Stimulated activated memory B cell treated with anti-CD40 and anti-IgM and Interleukin-4, amounts not matched to agents 10 μg/mL and 1 μg/mL and 100 μg/mL, for 72 hours (primary cell): ENCODE measurements around the gene TRIM7.
"Not testable (repeated sequence)": the region's sequence is repeated elsewhere in the genome, so short reads cannot be mapped to it uniquely, and the experiment has no call there.

Experiments used
- ATAC-seq: fragments of 150-1000 bp; cut with Tn5 transposase; 2 replicates; pipeline ENCODE4 v1.10.0; 2021
- H3K27ac Mint-ChIP-seq: one replicate; pipeline ENCODE4 v1.8.0; 2022; ENCODE audit warnings: mild to moderate bottlenecking, mixed read lengths
- H3K27me3 Mint-ChIP-seq: one replicate; pipeline ENCODE4 v1.8.0; 2022; ENCODE audit warnings: mixed read lengths
- H3K36me3 Mint-ChIP-seq: one replicate; pipeline ENCODE4 v1.8.0; 2022; ENCODE audit warnings: mixed read lengths
- H3K4me1 Mint-ChIP-seq: one replicate; pipeline ENCODE4 v1.8.0; 2022; ENCODE audit warnings: mixed read lengths
- H3K4me3 Mint-ChIP-seq: one replicate; pipeline ENCODE4 v1.8.0; 2022; ENCODE audit warnings: mild to moderate bottlenecking, moderate library complexity, mixed read lengths
- H3K9me3 Mint-ChIP-seq: one replicate; pipeline ENCODE4 v1.8.0; 2022; ENCODE audit warnings: mixed read lengths

Gene TRIM7

GRCh38 chr5:181221792-181222629, 17.0 kb upstream of the TRIM7 start:
- Mint-ChIP-seq H3K27me3 (no peaks in the 10 kb centered on the region), H3K27ac (peak overlapping the region; percentile 86), H3K9me3 (peaks cover 3% of the 10 kb centered on the region), H3K4me3 (peak overlapping the region; percentile 88), H3K4me1 (peaks cover 57% of the 10 kb centered on the region), H3K36me3 (no peaks in the 10 kb centered on the region)
- ATAC-seq, result peak; percentile 56

- H3K27me3 Mint-ChIP-seq, result no peaks in the 10 kb centered on the region
- H3K27ac Mint-ChIP-seq, result peak overlapping the region; percentile 86
- H3K4me1 Mint-ChIP-seq, result peaks cover 62% of the 10 kb centered on the region
- peak overlapping the region; percentile 88 for H3K4me3 Mint-ChIP-seq
- H3K9me3 Mint-ChIP-seq, result peaks cover 3% of the 10 kb centered on the region
- no peaks in the 10 kb centered on the region for H3K36me3 Mint-ChIP-seq
- ATAC-seq, result no peak
Observed at GRCh38 chr5:181221105-181221791, 16.3 kb upstream of the TRIM7 start.

GRCh38 chr5:181220178-181220515, 15.2 kb upstream of the TRIM7 start:
- Mint-ChIP-seq H3K4me3 (no peak overlapping the region), H3K4me1 (peaks cover 57% of the 10 kb centered on the region), H3K27ac (peak overlapping the region; percentile 29), H3K27me3 (no peaks in the 10 kb centered on the region), H3K36me3 (no peaks in the 10 kb centered on the region), H3K9me3 (peaks cover 3% of the 10 kb centered on the region)
- no peak for ATAC-seq

GRCh38 chr5:181219262-181220177, 14.5 kb upstream of the TRIM7 start:
- Mint-ChIP-seq H3K27ac (peak overlapping the region; percentile 29), H3K4me1 (peaks cover 51% of the 10 kb centered on the region), H3K9me3 (peaks cover 3% of the 10 kb centered on the region), H3K4me3 (peak overlapping the region; percentile 44), H3K27me3 (no peaks in the 10 kb centered on the region), H3K36me3 (no peaks in the 10 kb centered on the region)
- ATAC-seq, result no peak

DNA sequence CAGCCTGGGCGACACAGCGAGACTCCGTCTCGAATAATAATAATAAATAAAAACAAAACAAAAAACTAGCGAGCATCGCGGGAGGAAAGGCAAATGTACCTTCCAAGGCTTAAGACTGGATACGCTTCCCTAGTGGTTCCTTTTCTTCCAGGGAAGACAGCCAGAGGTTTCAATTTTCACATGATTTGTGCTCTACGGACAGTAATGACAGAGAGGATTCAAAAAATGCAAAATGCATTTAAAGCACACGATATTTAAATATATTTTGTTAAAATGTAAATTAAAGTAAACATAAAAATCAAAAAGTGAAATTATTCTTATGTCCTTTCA, 13.8 kb upstream of the TRIM7 start:
- Mint-ChIP-seq H3K4me1 (peaks cover 43% of the 10 kb centered on the region), H3K36me3 (no peaks in the 10 kb centered on the region), H3K4me3 (peak overlapping the region; percentile 83), H3K9me3 (peaks cover 3% of the 10 kb centered on the region), H3K27me3 (no peaks in the 10 kb centered on the region), H3K27ac (peak overlapping the region; percentile 62)
- no peak for ATAC-seq

- Mint-ChIP-seq H3K27me3 (no peaks in the 10 kb centered on the region), H3K4me3 (peak overlapping the region; percentile 83), H3K9me3 (peaks cover 3% of the 10 kb centered on the region), H3K4me1 (peaks cover 40% of the 10 kb centered on the region), H3K27ac (peak overlapping the region; percentile 62), H3K36me3 (no peaks in the 10 kb centered on the region)
- peak; percentile 62 for ATAC-seq
Observed at GRCh38 chr5:181217803-181218062, 12.7 kb upstream of the TRIM7 start.

DNA sequence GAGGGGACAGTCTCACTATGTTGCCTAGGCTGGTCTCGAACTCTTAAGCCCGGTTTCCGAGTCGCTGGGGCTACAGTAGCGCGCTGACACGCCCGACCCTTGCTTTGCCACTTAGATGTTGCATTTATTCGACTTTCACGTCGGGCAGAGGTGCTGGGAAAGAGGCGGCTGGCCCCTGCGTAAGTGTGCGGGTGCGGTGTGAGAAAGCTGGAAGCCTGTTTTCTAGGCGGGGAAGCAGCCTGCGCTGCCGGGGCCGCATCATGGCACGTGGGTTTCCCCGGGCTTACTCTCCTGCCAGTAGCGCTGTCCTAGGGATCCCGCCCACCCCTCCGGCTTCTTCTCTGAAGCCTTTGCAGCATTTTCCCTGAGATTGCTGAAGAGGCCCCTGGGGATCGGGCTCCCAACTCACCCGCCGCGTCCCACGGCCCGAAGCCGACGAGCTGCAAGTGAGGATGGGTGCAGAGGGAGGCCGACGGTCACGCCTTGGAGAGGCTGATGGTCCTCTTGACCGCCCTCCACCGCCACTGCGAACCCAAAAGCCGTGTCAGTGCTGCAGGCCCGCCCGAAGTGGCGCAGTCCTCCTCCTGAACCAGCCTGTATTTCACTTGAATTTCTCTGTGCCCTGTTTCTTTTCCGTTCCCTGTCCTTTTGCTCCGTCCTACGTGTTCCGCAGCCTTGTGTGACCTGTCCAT, 12.3 kb upstream of the TRIM7 start:
- Mint-ChIP-seq H3K9me3 (peaks cover 3% of the 10 kb centered on the region), H3K36me3 (no peaks in the 10 kb centered on the region)

DNA sequence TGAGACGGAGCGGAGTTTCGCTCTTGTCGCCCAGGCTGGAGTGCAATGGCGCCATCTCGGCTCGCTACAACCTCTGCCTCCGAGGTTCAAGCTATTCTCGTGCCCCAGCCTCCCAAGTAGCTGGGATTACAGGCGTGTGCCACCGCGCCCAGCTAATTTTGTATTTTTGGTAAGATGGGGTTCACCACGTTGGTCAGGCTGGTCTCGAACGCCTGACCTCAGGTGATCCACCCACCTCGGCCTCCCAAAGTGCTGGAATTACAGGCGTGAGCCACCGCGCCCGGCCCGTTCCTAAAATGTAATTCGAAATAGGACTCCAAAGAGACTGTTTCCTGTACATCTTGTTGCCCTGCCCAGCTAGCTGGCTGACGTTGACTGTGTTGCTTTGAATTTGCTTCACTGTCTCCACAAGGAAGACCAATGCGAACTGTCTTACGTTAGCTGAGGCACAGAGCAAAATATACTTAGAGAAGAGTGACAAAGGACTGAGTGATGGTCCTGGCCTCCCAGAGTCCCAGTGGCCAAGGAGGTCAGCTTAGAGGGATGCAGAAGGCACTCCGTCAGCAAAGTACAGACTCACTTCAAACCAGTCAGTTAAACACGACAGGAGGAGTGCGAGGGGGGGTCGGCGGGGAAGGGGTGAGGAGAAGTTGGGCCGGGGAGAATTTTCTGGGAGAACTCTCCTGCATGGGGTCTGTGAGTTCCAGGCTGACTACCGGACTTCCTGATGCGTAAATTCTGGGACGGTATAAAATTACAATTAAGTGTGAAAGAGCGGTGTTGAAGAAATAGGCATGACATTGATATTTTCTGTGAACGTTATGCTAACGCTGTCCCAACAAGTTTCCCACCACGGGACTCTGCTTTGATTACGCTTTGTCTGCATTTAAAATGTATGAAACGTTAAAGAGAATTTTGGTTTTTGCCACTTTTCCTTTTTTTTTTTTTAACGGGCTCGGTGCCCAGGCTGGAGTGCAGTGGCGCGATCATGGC, 11.3 kb upstream of the TRIM7 start:
- no peaks in the 10 kb centered on the region for H3K27me3 Mint-ChIP-seq
- H3K27ac Mint-ChIP-seq, result peak overlapping the region; percentile 62
- no peaks in the 10 kb centered on the region for H3K36me3 Mint-ChIP-seq
- H3K4me3 Mint-ChIP-seq, result peak overlapping the region; percentile 71
- ATAC-seq, result no peak
- peaks cover 3% of the 10 kb centered on the region for H3K9me3 Mint-ChIP-seq
- peaks cover 25% of the 10 kb centered on the region for H3K4me1 Mint-ChIP-seq

More for the DNA sequence above, 12.3 kb upstream of the TRIM7 start:
- peaks cover 35% of the 10 kb centered on the region for H3K4me1 Mint-ChIP-seq
- H3K27me3 Mint-ChIP-seq, result no peaks in the 10 kb centered on the region
- peak overlapping the region; percentile 83 for H3K4me3 Mint-ChIP-seq
- peak; percentile 58 for ATAC-seq
- H3K27ac Mint-ChIP-seq, result peak overlapping the region; percentile 62

DNA sequence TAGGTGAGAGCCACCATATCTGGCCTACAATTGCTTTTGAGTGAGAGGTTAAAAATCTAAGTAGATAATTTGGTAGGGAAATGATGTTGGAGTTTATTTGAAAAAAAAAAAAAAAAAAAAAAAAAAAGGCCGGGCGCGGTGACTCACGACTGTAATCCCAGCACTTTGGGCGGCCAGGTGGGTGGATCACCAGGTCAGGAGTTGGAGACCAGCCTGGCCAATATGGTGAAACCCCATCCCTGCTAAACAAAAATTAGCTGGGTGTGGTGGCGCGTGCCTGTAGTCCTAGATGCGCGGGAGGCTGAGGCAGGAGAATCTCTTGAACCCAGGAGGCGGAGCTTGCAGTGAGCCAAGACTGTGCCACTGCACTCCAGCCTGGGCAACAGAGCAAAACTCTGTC, 9.3 kb upstream of the TRIM7 start:
- H3K27me3 Mint-ChIP-seq, H3K9me3 Mint-ChIP-seq, H3K27ac Mint-ChIP-seq, H3K4me3 Mint-ChIP-seq, ATAC-seq, H3K36me3 Mint-ChIP-seq: not testable (repeated sequence)
- H3K4me1 Mint-ChIP-seq, result peaks cover 15% of the 10 kb centered on the region

DNA sequence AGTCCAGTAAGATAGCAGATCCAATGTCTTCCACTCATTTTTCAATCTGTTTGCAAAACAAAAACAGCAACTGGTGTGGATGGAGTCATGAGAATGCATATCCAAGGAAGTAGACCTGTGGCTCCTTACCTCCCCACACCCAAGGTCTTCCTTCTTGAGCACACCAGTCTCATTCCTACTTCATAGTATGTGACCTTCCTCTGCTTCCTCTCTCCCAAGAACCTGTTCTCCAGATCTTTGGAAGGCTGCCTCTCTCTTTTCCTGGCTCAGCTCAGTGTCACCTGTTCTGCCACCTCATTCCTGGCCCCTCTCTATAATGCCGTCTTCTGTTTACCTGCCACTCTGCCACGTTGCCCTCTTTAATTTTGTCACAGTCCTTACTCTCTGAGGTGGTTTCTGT, 7.9 kb upstream of the TRIM7 start:
- Mint-ChIP-seq H3K4me3 (no peak overlapping the region), H3K9me3 (no peaks in the 10 kb centered on the region), H3K36me3 (no peaks in the 10 kb centered on the region), H3K27ac (peak overlapping the region; percentile 4), H3K27me3 (no peaks in the 10 kb centered on the region), H3K4me1 (peaks cover 20% of the 10 kb centered on the region)
- ATAC-seq, result no peak

DNA sequence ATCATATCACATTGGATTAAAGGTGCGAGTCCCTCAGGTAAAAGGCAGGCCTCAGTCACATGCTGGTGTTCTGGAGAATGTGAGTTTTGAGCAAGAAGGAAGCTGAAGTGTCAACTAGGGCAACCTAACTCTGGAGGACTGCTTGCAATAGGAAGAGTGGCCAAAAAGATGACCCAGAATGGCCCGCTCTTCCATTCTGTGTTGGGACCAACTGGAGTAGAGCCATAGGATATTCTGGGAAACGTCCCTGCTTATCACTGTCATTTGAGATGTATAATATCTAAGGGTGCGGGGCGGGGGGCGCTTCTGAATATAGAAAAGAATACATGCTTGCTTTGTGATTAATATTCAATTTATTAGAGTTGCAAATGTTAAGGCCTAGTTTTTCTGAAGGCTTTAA, 7.1 kb upstream of the TRIM7 start:
- Mint-ChIP-seq H3K4me3 (no peak overlapping the region), H3K36me3 (no peaks in the 10 kb centered on the region), H3K27me3 (no peaks in the 10 kb centered on the region), H3K4me1 (peaks cover 22% of the 10 kb centered on the region), H3K9me3 (no peaks in the 10 kb centered on the region), H3K27ac (no peak overlapping the region)
- ATAC-seq, result no peak

DNA sequence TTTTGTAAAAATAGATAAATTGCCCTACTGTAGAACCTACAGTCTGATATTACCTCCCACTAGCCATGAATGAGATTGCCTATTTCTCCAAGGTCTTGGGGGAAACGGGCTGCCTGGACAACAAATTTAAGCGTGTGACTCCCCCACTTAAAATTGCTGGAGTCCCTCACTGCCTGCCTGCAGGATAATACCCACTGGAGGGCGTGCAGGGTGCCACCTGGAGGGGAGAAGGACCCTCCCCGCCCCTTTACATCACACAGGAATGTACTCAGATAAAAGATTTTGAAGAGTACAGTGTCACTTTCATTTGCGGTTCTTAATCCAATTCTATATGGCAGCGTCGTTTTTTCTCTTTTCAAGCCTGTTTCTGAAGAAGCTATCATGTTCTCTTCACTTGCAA, 6.2 kb upstream of the TRIM7 start:
- no peak for ATAC-seq
- Mint-ChIP-seq H3K36me3 (no peaks in the 10 kb centered on the region), H3K4me3 (no peak overlapping the region), H3K27me3 (peaks cover 7% of the 10 kb centered on the region), H3K9me3 (no peaks in the 10 kb centered on the region), H3K27ac (no peak overlapping the region), H3K4me1 (peaks cover 25% of the 10 kb centered on the region)

DNA sequence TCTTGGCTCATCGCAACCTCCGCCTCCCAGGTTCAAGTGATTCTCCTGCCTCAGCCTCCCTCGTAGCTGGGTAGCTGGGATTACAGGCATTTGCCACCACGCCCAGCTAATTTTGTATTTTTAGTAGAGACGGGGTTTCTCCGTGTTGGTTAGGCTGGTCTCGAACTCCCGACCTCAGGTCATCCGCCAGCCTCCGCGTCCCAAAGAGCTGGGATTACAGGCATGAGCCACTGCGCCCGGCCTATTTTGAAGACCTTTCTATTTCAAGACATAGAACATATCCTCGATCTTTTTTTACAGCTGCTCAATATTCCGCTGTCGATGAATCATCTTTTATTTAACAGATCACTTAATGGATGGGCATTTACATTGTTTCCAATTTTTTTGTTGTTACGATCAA, 5.7 kb upstream of the TRIM7 start:
- H3K27me3 Mint-ChIP-seq, result peaks cover 12% of the 10 kb centered on the region
- not testable (repeated sequence) for H3K9me3 Mint-ChIP-seq, ATAC-seq, H3K27ac Mint-ChIP-seq, H3K36me3 Mint-ChIP-seq, H3K4me3 Mint-ChIP-seq
- H3K4me1 Mint-ChIP-seq, result peaks cover 27% of the 10 kb centered on the region

GRCh38 chr5:181210148-181210547, 5.2 kb upstream of the TRIM7 start:
- ATAC-seq, H3K9me3 Mint-ChIP-seq, H3K4me3 Mint-ChIP-seq, H3K36me3 Mint-ChIP-seq, H3K27ac Mint-ChIP-seq: not testable (repeated sequence)
- Mint-ChIP-seq H3K27me3 (peaks cover 17% of the 10 kb centered on the region), H3K4me1 (peaks cover 31% of the 10 kb centered on the region)
